ENCODE results near the gene ADPRH.

ADPRH gene

GRCh38 chr3:119630128-119630879 is 51.0 kb downstream of the ADPRH start:
- DNase-seq (ENCODE audit: low read depth) = no peak

GRCh38 chr3:119630880-119631329 is 51.6 kb downstream of the ADPRH start:
- DNase-seq (ENCODE audit: low read depth) = no peak

DNA sequence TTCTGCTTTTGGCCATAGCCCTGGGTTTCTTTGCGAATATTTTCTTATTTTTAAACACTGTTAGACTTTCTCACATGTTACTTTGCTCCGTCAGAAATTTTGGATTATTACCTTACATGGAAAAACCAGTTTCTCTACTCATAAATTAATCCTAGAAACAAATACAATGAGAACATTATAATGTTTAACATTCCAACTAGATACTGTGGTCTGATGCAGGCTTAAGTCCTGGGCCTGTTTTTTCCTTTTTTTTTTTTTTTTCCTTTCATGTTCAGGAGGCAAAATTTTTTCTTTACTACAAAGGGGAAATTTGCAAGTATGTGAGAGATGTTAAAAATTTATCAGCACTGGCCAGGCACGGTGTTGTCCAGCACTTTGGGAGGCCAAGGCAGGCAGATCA is 52.2 kb downstream of the ADPRH start:
- DNase-seq (ENCODE audit: low read depth) = no peak

DNA sequence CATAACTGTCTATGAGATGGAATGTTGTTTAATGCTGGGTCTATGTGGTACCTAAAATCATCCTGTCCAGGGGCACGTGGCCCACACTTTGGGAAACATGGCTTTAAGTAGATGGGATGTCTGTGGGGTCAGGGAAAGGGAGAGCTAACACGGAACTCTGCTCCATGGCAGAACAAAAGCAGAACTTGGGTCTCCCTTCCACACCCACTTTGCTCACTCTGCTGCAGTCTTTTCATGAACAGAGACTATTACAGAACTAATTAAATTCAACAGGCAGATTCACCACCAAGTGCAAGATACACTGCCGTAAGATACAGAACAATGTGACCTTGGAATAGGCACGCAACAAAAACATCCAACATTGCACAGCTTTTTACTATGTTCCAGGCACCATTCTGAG is 52.9 kb downstream of the ADPRH start:
- DNase-seq (ENCODE audit: low read depth) = no peak

DNA sequence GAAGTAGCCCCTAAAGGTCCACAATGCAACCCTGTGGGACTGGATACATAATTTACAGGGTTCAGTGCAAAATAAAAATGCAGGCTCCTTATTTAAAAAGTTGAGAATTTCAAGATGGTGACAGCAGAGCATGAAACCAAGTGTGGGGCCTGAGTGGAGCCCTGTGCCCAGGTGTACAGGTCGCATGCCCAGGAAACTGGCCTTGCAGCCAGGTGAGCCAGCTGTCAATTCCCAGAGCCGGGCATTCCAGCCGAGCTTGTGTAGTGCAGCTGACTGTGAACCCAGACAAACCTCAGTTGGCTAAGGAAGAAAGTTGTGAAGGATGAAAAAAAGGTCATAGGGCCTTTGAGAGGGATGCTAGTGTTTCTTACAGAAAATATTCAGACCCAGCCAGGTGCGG is 53.5 kb downstream of the ADPRH start:
- DNase-seq (ENCODE audit: low read depth) = no peak

DNA sequence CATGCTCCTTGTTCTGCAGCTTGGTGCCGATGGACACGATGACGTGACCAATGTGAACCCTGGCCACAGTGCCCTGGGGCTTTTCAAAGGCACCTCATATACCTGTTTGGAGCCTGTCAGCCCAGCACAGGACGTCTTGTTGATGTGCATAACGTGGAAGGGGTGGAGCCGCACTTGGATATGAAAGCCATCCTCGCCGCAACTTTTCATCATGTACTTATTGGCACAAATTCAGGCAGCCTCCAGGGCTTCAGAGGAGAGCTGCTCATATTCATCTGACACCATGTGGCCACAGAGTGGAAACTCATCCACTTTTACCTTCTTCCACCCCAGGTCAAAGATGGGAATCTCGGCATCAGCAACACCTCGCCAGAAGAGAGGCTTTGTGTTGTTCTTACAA is 56.4 kb downstream of the ADPRH start:
- no peak for DNase-seq (ENCODE audit: low read depth)

- no peak for DNase-seq (ENCODE audit: low read depth)
These were observed 57.0 kb downstream of the ADPRH start for GRCh38 chr3:119636249-119636648.

DNA sequence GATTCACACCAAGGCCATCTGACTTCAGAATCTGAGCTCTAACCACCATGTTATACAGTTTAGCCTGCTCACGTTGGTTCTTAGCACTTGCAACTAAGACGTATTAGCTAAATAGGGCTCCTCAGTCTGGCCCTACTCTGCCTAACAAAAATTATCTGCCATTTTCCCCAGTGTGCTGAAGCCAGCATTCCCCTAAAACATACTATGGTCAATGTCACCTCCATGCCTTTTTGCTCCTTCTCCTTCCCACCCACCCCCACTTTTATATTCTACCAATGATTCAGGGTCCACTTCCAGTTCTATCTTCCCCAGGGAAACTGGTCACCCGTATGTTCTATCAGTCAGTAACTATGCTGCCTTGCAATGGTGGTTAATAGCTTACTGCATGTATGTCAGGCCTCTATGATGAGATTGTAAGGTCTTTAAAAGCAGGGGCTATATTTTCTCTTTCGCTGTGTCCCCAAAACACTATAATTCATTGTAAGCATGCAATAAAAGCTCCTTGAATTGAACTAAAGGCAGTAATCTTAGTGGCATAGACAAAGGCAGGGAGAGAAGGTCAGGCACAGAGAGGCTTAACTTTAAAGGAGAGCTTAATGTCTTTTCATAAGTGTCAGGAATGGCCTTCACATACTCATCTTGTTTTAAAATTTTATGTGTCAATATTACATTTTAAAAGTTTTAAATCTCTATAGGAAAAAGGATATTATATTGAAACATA is 57.8 kb downstream of the ADPRH start:
- no peak for DNase-seq (ENCODE audit: low read depth)

GRCh38 chr3:119637679-119638477 is 58.6 kb downstream of the ADPRH start:
- no peak for DNase-seq (ENCODE audit: low read depth)
